ENCODE results near the gene PKP1. TPM values are rescaled to one million over a fixed set of nuclear protein-coding genes. Genes with fewer than 3 reads are reported as not detected.

PKP1 gene
- total RNA-seq, 3 donors from 2014 or later, result 0.96 to 22.5 (median 12.1) TPM

GRCh38 chr1:201363467-201363866 is 80.2 kb downstream of the PKP1 start:
- intact Hi-C loops (cut with DNase I; ENCODE audit: low total_unique reads), result loop anchor here (5.0 kb wide), 1 partner anchor 111 kb away; no protein-coding TSS in a partner anchor
- H3K36me3 ChIP-seq, result no peaks in the 10 kb centered on the region
- no peak overlapping the region for H3K27ac ChIP-seq
- no peak for DNase-seq (ENCODE audit: low spot score in 2 of 2)
- H3K27me3 ChIP-seq, result no peaks in the 10 kb centered on the region
- no peaks in the 10 kb centered on the region for H3K4me1 ChIP-seq
- H3K9me3 ChIP-seq, result no peaks in the 10 kb centered on the region
- no peak for TF ChIP-seq POLR2A (IDR thresholded peaks at IDR 0.05)
- TF ChIP-seq CTCF (IDR thresholded peaks at IDR 0.05), result no peak
- TF ChIP-seq POLR2AphosphoS5 (IDR thresholded peaks at IDR 0.05), result no peak
- no peak overlapping the region for H3K4me3 ChIP-seq

- intact Hi-C loops (cut with DNase I; ENCODE audit: low total_unique reads), result loop anchor here (5.0 kb wide), 1 partner anchor 112 kb away; no protein-coding TSS in a partner anchor
- H3K9me3 ChIP-seq, result no peaks in the 10 kb centered on the region
- no peak overlapping the region for H3K4me3 ChIP-seq
- no peaks in the 10 kb centered on the region for H3K4me1 ChIP-seq
- no peaks in the 10 kb centered on the region for H3K36me3 ChIP-seq
- H3K27ac ChIP-seq, result no peak overlapping the region
- no peak for DNase-seq (ENCODE audit: low spot score in 2 of 2)
- TF ChIP-seq POLR2A (IDR thresholded peaks at IDR 0.05), result no peak
- no peak for TF ChIP-seq POLR2AphosphoS5 (IDR thresholded peaks at IDR 0.05)
- TF ChIP-seq CTCF (IDR thresholded peaks at IDR 0.05), result no peak
- no peaks in the 10 kb centered on the region for H3K27me3 ChIP-seq
Measured at GRCh38 chr1:201364808-201365105, 81.5 kb downstream of the PKP1 start.

GRCh38 chr1:201365251-201365650 is 81.9 kb downstream of the PKP1 start:
- Histone ChIP-seq H3K27me3 (no peaks in the 10 kb centered on the region), H3K27ac (no peak overlapping the region), H3K4me3 (no peak overlapping the region), H3K36me3 (no peaks in the 10 kb centered on the region), H3K4me1 (no peaks in the 10 kb centered on the region), H3K9me3 (no peaks in the 10 kb centered on the region)
- DNase-seq (ENCODE audit: low spot score in 2 of 2), result no peak
- TF ChIP-seq POLR2AphosphoS5 (IDR thresholded peaks at IDR 0.05), result no peak
- intact Hi-C loops (cut with DNase I; ENCODE audit: low total_unique reads), result no loop called here

GRCh38 chr1:201366696-201367095 is 83.4 kb downstream of the PKP1 start:
- H3K9me3 ChIP-seq, result no peaks in the 10 kb centered on the region
- H3K4me1 ChIP-seq, result no peaks in the 10 kb centered on the region
- no peaks in the 10 kb centered on the region for H3K36me3 ChIP-seq
- no peak overlapping the region for H3K27ac ChIP-seq
- TF ChIP-seq POLR2A (IDR thresholded peaks at IDR 0.05), result no peak
- no peak for TF ChIP-seq POLR2AphosphoS5 (IDR thresholded peaks at IDR 0.05)
- TF ChIP-seq CTCF (IDR thresholded peaks at IDR 0.05), result no peak
- intact Hi-C loops (cut with DNase I; ENCODE audit: low total_unique reads), result no loop called here
- no peaks in the 10 kb centered on the region for H3K27me3 ChIP-seq
- no peak for DNase-seq (ENCODE audit: low spot score in 2 of 2)
- H3K4me3 ChIP-seq, result no peak overlapping the region

GRCh38 chr1:201369209-201369608 is 85.9 kb downstream of the PKP1 start:
- Histone ChIP-seq H3K27me3 (no peaks in the 10 kb centered on the region), H3K36me3 (no peaks in the 10 kb centered on the region), H3K9me3 (no peaks in the 10 kb centered on the region), H3K27ac (no peak overlapping the region), H3K4me1 (no peaks in the 10 kb centered on the region), H3K4me3 (no peak overlapping the region)
- intact Hi-C loops (cut with DNase I; ENCODE audit: low total_unique reads), result no loop called here
- no peak for TF ChIP-seq POLR2A (IDR thresholded peaks at IDR 0.05)
- no peak for TF ChIP-seq CTCF (IDR thresholded peaks at IDR 0.05)
- no peak for DNase-seq (ENCODE audit: low spot score in 2 of 2)

- no peak for TF ChIP-seq POLR2AphosphoS5 (IDR thresholded peaks at IDR 0.05)
- no peaks in the 10 kb centered on the region for H3K27me3 ChIP-seq
Measured at GRCh38 chr1:201370500-201370899, 87.2 kb downstream of the PKP1 start.

More at GRCh38 chr1:201370500-201370899, 87.2 kb downstream of the PKP1 start:
- DNase-seq (ENCODE audit: low spot score in 2 of 2), result no peak
- no peaks in the 10 kb centered on the region for H3K36me3 ChIP-seq
- intact Hi-C loops (cut with DNase I; ENCODE audit: low total_unique reads), result no loop called here
- H3K4me1 ChIP-seq, result no peaks in the 10 kb centered on the region
- H3K9me3 ChIP-seq, result no peaks in the 10 kb centered on the region
- no peak overlapping the region for H3K27ac ChIP-seq
- no peak overlapping the region for H3K4me3 ChIP-seq
